ENCODE measurements around the gene VWA8. TPM values are rescaled to one million over a fixed set of nuclear protein-coding genes. Genes with fewer than 3 reads are reported as not detected.

Gene VWA8
- total and polyA plus RNA-seq, 2 of the 13 experiments (the other 11 are each of a cell fraction or from before 2014, with no cell fraction given), result 9.1 to 17.3 TPM

- TF ChIP-seq FOXP4 (CRISPR knock-in tag; IDR thresholded peaks at IDR 0.05), result no peak
- no peak for TF ChIP-seq MTA1 (CRISPR knock-in tag; IDR thresholded peaks at IDR 0.05; ENCODE audit: borderline replicate concordance)
- TF ChIP-seq SP5 (CRISPR knock-in tag; IDR thresholded peaks at IDR 0.05; ENCODE audit: borderline replicate concordance, low read depth), result no peak
These were observed 351.1 kb downstream of the VWA8 start (continued) for GRCh38 chr13:41609828-41610227.

GRCh38 chr13:41608839-41609177 lies 352.1 kb downstream of the VWA8 start:
- ChIA-PET CTCF (ENCODE audit: low intra/inter-chr PET ratio, low total read pairs) (no interaction called here), POLR2A (no interaction called here)
- peaks cover 0 to 8% of the 10 kb centered on the region in 2 experiments; a peak in 4 of 5 replicates for H3K36me3 ChIP-seq (replicated peaks in 1 of 2; ENCODE audit: control insufficient read depth in 1 of 2, insufficient read depth in 2 of 2, low read length in 2 of 2)
- FAIRE-seq, result no peak
- no peak overlapping the region for H3K9ac ChIP-seq (ENCODE audit: insufficient read depth, low read depth, low read length)
- H3K9me3 ChIP-seq (ENCODE audit: low read length), result no peaks in the 10 kb centered on the region
- H2AFZ ChIP-seq (ENCODE audit: low read length), result no peak overlapping the region
- intact Hi-C loops (cut with micrococcal nuclease; ENCODE audit: unreplicated experiment) (no loop called here), in situ Hi-C loops (cut with HindIII; ENCODE audit: extremely low pct_ligation_motif_present, low pct_unique_long_range_greater_than_20kb) (loop anchor here (5.0 kb wide), 1 partner anchor 38 kb away; no protein-coding TSS in a partner anchor)
- no TSS peak for BruUV-seq (replicated peaks)
- no peaks in the 10 kb centered on the region for H3K27me3 ChIP-seq (ENCODE audit: control insufficient read depth in 1 of 2, insufficient read depth in 2 of 2, low read length in 2 of 2)
- H3K4me3 ChIP-seq (replicated peaks in 1 of 3; ENCODE audit: insufficient read depth in 1 of 3, low read depth in 2 of 3, low read length in 3 of 3), result no peak overlapping the region
- peaks cover 54% of the 10 kb centered on the region for H3K4me1 ChIP-seq (ENCODE audit: insufficient read depth, low read length)
- no peak for DNase-seq (ENCODE audit: low spot score)
- ATAC-seq, result no peak
- no peak overlapping the region for H3K27ac ChIP-seq (ENCODE audit: extremely low read length, insufficient read depth, low read length)
- no peaks in the 10 kb centered on the region for H4K20me1 ChIP-seq (ENCODE audit: insufficient read depth, low read length)
- 91% methylated on average over 1 of the region's 1 CpG for WGBS (ENCODE audit: low lambda C conversion rate)
- no peaks in the 10 kb centered on the region for H3K79me2 ChIP-seq (ENCODE audit: insufficient read depth, low read length)
- TF ChIP-seq REXO4 (CRISPR knock-in tag; IDR thresholded peaks at IDR 0.05; ENCODE audit: borderline replicate concordance) (no peak), ZBTB38 (CRISPR knock-in tag; IDR thresholded peaks at IDR 0.05) (no peak), DRAP1 (CRISPR knock-in tag; IDR thresholded peaks at IDR 0.05) (no peak), ZNF280D (CRISPR knock-in tag; IDR thresholded peaks at IDR 0.05) (no peak), FOXO4 (CRISPR knock-in tag; conservative IDR thresholded peaks at IDR 0.05) (no peak), MXD3 (CRISPR knock-in tag; IDR thresholded peaks at IDR 0.05) (no peak), MYC (CRISPR knock-in tag; IDR thresholded peaks at IDR 0.05; ENCODE audit: borderline replicate concordance) (no peak), SP140L (CRISPR knock-in tag; IDR thresholded peaks at IDR 0.05; ENCODE audit: borderline replicate concordance) (no peak), RCOR2 (CRISPR knock-in tag; IDR thresholded peaks at IDR 0.05) (no peak)
- no peak overlapping the region for H3K4me2 ChIP-seq (ENCODE audit: low read depth, low read length)
